Pancreas (tissue), 10 donors: ENCODE results near the gene FIBCD1. TPM values are rescaled to one million over a fixed set of nuclear protein-coding genes. Genes with fewer than 3 reads are reported as not detected.
A peak's percentile ranks its signal among the peaks of the same experiment; 100 is the strongest.

Experiments
- ATAC-seq, 4 donors: fragments of 200-7000 bp; cut with Tn5 transposase; one replicate each; pipeline versions ENCODE4 v1.8.0 to v1.9.1; 2020; ENCODE audit warnings: mild to moderate bottlenecking in 4 of 4, moderate library complexity in 4 of 4
- DNase-seq, 6 donors: peaks; one replicate each; pipeline ENCODE4 v3.0.0-alpha.2; 2020
- FAIRE-seq: peaks from 2 replicates; lab custom pipeline; 2012; peaks lifted over from hg19 to GRCh38; lab: Jason Lieb, UNC
- H3K27ac ChIP-seq, 4 donors: fragments of 200-600 bp; sonication (generic); 1 replicate in 3 of 4; 2 replicates in 1 of 4; pipeline versions ENCODE4 v1.5.0 to v1.8.0; 2020
- H3K27me3 ChIP-seq, 4 donors: fragments of 200-600 bp; one replicate each; pipeline ENCODE4 v1.8.0; 2021
- H3K36me3 ChIP-seq, 3 donors: fragments of 200-600 bp; sonication (generic) in 1 of 3; one replicate each; pipeline versions ENCODE4 v1.5.0 to v1.8.0; 2020 to 2021
- H3K4me1 ChIP-seq, 3 donors: fragments of 200-600 bp; one replicate each; pipeline ENCODE4 v1.8.0; 2021
- H3K4me3 ChIP-seq, 4 donors: fragments of 200-600 bp; sonication (generic) in 2 of 4; one replicate each; pipeline versions ENCODE4 v1.5.0 to v1.8.0; 2020 to 2021
- H3K9me3 ChIP-seq, 4 donors: fragments of 200-600 bp; one replicate each; pipeline ENCODE4 v1.8.0; 2021
- WGBS, 2 donors: extraction: QIAGEN DNeasy Blood & Tissue Kit; methylation state at CpG; one replicate each; pipeline ENCODE4 v1.1.7; 2013; 5-methylcytosine and 5-hydroxymethylcytosine counted together
- intact Hi-C, 3 donors: fragments of 100-400 bp; cut with DNase I; formaldehyde crosslinking; loops; one replicate each; pipeline versions ENCODE4 v1.11.1 to v1.14.2; 2022
- polyA plus RNA-seq, 2 donors: library from polyadenylated mRNA; stranded (reverse); fragments of 200-250 nt; gene quantifications; one replicate each; pipeline ENCODE4 v1.2.3, GENCODE V29; 2013
- total RNA-seq, 6 donors: library from RNA; stranded (reverse); fragmentation: NEBNext Ultra II Directional in 4 of 6; extraction: Animal tissue kit (Norgen Biotek cat#: 25700) in 4 of 6; gene quantifications; one replicate each; pipeline versions ENCODE4 v1.2.1 to v1.2.4, GENCODE V29; 2021 to 2023
- TF ChIP-seq, protein P1 (sequence below), 4 donors: fragments of 200-600 bp; sonication (generic) in 3 of 4; IDR thresholded peaks; one replicate each; pipeline versions ENCODE4 v1.5.0 to v1.8.0; 2021; ENCODE audit warnings: antibody characterized with exemption in 4 of 4
- donor health status: healthy with polysubstance abuse.
- donor health status: DM: no; HTN: no; CAD: no; lungs with moderate emphysema.
- donor health status: DM: no; HTN: no; CAD: no.
- donor health status: control.
- donor health status: control.
- donor health status: Bipolar disorder and iron deficiency.
- donor health status: DM: yes; HTN: yes; CAD: no.
- donor health status: DM: no; HTN: no; CAD: no.
- donor health status: DM: no; HTN: no; CAD: no.
- donor health status: DM: yes; HTN: yes; CAD: no.

Gene FIBCD1
- total and polyA plus RNA-seq, 8 donors = 0.47 TPM; not detected in 7

- intact Hi-C loops = no loop called here
- H3K4me1 ChIP-seq = no peaks in the 10 kb centered on the region
These were observed 47.2 kb downstream of the FIBCD1 start for GRCh38 chr9:130891688-130892476.

DNA sequence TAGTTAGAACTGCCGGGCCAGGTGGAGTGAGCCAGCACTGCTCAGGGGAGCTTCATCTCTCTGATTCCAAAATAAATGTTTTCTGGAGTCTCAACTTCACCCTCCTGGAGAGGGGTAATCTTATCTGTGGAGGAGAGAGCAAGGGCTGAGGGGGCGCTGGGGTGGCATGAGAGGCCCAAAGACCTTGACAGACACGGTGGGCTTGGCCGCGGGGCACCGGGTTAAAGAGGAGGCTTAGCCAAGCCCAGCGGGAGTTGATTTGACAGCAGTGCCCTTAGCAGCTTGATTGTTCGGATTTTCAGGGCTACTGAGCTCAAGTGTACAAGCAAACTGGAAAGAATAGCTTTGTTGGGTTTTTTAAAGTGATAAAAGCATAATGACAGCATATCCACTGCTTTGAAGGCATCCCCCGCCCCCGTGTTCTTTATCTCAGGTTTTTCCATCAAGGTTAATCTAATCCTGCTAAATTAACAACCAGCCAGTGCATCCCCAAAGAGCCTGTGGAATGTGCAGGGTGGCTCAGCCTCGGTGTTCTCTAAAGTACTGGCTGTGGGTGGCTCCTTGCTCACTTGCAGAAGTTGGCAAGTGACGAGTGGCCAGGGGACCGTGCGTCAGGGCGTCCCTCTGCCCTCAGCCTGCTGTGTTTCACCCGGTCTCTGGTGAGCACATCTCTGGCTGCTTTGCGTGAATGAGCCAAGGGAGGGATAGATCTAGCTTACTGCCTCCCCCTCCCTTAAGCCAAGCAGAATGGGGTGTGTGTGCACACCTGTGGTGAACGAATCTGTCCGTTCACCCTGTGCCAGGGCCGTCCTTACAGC, 48.0 kb downstream of the FIBCD1 start:
- DNase-seq (peak in 1 of 6 donors; percentile 21), ATAC-seq (no peak), FAIRE-seq (no peak)
- intact Hi-C loops = no loop called here
- peaks cover 2 to 31% (median 15%) of the 10 kb centered on the region in 3 donors for H3K36me3 ChIP-seq
- no peak overlapping the region for H3K4me3 ChIP-seq
- H3K27ac ChIP-seq = no peak overlapping the region
- H3K9me3 ChIP-seq = no peaks in the 10 kb centered on the region
- H3K4me1 ChIP-seq = no peaks in the 10 kb centered on the region
- TF ChIP-seq, protein P1, sequence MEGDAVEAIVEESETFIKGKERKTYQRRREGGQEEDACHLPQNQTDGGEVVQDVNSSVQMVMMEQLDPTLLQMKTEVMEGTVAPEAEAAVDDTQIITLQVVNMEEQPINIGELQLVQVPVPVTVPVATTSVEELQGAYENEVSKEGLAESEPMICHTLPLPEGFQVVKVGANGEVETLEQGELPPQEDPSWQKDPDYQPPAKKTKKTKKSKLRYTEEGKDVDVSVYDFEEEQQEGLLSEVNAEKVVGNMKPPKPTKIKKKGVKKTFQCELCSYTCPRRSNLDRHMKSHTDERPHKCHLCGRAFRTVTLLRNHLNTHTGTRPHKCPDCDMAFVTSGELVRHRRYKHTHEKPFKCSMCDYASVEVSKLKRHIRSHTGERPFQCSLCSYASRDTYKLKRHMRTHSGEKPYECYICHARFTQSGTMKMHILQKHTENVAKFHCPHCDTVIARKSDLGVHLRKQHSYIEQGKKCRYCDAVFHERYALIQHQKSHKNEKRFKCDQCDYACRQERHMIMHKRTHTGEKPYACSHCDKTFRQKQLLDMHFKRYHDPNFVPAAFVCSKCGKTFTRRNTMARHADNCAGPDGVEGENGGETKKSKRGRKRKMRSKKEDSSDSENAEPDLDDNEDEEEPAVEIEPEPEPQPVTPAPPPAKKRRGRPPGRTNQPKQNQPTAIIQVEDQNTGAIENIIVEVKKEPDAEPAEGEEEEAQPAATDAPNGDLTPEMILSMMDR (IDR thresholded peaks at IDR 0.05) = no peak
- WGBS, 2 donors = 86 to 88% methylated on average over 20 of the region's 20 CpGs
- H3K27me3 ChIP-seq = no peaks in the 10 kb centered on the region

More at GRCh38 chr9:130891688-130892476, 47.2 kb downstream of the FIBCD1 start:
- TF ChIP-seq, protein P1 (IDR thresholded peaks at IDR 0.05) = no peak
- Histone ChIP-seq H3K4me3 (no peak overlapping the region), H3K36me3 (peaks cover 0 to 26% (median 9%) of the 10 kb centered on the region in 3 donors), H3K27ac (no peak overlapping the region), H3K27me3 (no peaks in the 10 kb centered on the region), H3K9me3 (no peaks in the 10 kb centered on the region)
- DNase-seq (no peak), ATAC-seq (no peak), FAIRE-seq (no peak)
- WGBS, 2 donors = 90 to 91% methylated on average over 18 of the region's 18 CpGs

DNA sequence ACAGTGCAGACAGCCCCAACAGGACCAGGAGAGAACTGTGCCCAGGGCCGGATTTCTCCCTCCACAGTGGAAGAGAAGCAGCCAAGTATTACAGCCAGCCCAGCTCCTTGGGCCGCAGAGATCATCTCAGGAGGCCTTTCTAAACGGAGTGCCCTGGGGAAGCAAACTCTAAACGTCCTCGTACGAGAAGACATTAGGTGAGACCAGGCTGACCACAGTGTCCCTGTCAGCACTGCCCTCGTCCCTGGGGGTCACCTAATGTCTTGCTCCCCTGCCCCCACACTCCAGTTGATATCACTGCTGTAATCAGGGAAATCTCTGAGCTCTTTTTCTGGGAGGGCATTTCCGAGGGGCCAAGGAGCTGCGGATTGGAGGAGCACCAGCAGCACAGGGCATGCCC, 48.9 kb downstream of the FIBCD1 start:
- 89 to 90% methylated on average over 9 of the region's 9 CpGs for WGBS, 2 donors
- H3K4me1 ChIP-seq = no peaks in the 10 kb centered on the region
- FAIRE-seq = no peak
- peak in 1 of 6 donors; percentile 19 for DNase-seq
- H3K27ac ChIP-seq = no peak overlapping the region
- peaks cover 4 to 41% (median 24%) of the 10 kb centered on the region in 3 donors for H3K36me3 ChIP-seq
- intact Hi-C loops = no loop called here
- no peak for ATAC-seq
- no peaks in the 10 kb centered on the region for H3K9me3 ChIP-seq
- TF ChIP-seq, protein P1 (IDR thresholded peaks at IDR 0.05) = no peak
- H3K27me3 ChIP-seq = no peaks in the 10 kb centered on the region
- H3K4me3 ChIP-seq = no peak overlapping the region

- Histone ChIP-seq H3K4me1 (no peaks in the 10 kb centered on the region), H3K27ac (no peak overlapping the region), H3K27me3 (no peaks in the 10 kb centered on the region), H3K36me3 (peaks cover 9 to 59% (median 40%) of the 10 kb centered on the region in 3 donors), H3K4me3 (no peak overlapping the region), H3K9me3 (no peaks in the 10 kb centered on the region)
- FAIRE-seq (no peak), DNase-seq (no peak), ATAC-seq (no peak)
- WGBS, 2 donors = 92 to 95% methylated on average over 22 of the region's 22 CpGs
- intact Hi-C loops = no loop called here
- TF ChIP-seq, protein P1 (IDR thresholded peaks at IDR 0.05) = no peak
These were observed 50.7 kb downstream of the FIBCD1 start for GRCh38 chr9:130888146-130888885.
